Uterus (tissue), 2 donors: ENCODE measurements around the gene CPT1C.

ENCODE experiments used
- POLR2A ChIP-seq, 2 donors: fragments of 450-650 bp; IDR thresholded peaks; one replicate each; pipeline ENCODE4 v1.6.1; 2016; ENCODE audit warnings: antibody characterized with exemption in 2 of 2, mild to moderate bottlenecking in 1 of 2, moderate library complexity in 1 of 2
- TF ChIP-seq, protein P1 (sequence below), 4 experiments: fragments of 200-600 bp in 2 of 4; fragments of 450-650 bp in 2 of 4; sonication (generic) in 2 of 4; IDR thresholded peaks; one replicate each; pipeline ENCODE4 v1.5.1; 2016 to 2019; ENCODE audit warnings: antibody characterized with exemption in 4 of 4, mild to moderate bottlenecking in 2 of 4, moderate library complexity in 1 of 4

DNA sequence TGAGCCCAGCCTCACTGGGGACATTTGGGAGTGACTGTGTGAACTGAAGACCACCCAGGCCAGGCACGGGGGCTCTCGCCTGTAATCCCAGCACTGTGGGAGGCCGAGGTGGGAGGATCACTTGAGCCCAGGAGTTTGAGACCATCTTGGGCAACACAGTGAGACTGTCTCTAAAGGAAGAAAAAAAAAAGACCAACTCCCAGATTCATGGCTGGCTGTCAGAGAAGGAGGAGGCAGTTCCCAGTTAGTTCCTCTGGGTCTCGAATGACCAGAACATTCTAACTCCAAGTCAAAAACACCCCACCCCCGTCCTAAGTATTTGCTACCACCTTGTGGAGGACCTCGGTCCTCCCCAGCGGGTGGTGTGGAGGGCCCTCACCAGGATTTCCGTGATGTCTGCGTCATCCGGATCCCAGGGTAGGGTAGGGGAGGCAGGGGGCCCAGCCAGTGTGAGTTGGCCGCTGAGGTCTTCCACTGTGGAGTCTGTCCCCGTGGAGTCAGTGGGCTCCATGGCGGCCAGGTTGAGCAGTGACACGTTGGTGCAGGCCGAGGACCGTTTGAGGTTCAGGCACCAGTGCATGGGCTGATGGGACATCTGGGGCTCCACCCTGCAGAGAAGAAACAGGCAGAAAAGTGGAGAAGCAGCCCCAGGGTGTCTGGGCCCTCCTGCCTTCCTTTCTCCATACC lies 70.9 kb downstream of the CPT1C start:
- TF ChIP-seq, protein P1, sequence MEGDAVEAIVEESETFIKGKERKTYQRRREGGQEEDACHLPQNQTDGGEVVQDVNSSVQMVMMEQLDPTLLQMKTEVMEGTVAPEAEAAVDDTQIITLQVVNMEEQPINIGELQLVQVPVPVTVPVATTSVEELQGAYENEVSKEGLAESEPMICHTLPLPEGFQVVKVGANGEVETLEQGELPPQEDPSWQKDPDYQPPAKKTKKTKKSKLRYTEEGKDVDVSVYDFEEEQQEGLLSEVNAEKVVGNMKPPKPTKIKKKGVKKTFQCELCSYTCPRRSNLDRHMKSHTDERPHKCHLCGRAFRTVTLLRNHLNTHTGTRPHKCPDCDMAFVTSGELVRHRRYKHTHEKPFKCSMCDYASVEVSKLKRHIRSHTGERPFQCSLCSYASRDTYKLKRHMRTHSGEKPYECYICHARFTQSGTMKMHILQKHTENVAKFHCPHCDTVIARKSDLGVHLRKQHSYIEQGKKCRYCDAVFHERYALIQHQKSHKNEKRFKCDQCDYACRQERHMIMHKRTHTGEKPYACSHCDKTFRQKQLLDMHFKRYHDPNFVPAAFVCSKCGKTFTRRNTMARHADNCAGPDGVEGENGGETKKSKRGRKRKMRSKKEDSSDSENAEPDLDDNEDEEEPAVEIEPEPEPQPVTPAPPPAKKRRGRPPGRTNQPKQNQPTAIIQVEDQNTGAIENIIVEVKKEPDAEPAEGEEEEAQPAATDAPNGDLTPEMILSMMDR (IDR thresholded peaks at IDR 0.05) = peak; percentile 29 to 51 (median 38)
- TF ChIP-seq POLR2A (IDR thresholded peaks at IDR 0.05) = no peak
